ENCODE measurements around the gene GNAI3.
A peak's percentile ranks its signal among the peaks of the same experiment; 100 is the strongest.

Gene GNAI3

GRCh38 chr1:109546311-109547109, 1.9 kb upstream of the GNAI3 start:
- TF ChIP-seq, protein P1, sequence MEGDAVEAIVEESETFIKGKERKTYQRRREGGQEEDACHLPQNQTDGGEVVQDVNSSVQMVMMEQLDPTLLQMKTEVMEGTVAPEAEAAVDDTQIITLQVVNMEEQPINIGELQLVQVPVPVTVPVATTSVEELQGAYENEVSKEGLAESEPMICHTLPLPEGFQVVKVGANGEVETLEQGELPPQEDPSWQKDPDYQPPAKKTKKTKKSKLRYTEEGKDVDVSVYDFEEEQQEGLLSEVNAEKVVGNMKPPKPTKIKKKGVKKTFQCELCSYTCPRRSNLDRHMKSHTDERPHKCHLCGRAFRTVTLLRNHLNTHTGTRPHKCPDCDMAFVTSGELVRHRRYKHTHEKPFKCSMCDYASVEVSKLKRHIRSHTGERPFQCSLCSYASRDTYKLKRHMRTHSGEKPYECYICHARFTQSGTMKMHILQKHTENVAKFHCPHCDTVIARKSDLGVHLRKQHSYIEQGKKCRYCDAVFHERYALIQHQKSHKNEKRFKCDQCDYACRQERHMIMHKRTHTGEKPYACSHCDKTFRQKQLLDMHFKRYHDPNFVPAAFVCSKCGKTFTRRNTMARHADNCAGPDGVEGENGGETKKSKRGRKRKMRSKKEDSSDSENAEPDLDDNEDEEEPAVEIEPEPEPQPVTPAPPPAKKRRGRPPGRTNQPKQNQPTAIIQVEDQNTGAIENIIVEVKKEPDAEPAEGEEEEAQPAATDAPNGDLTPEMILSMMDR (conservative IDR thresholded peaks at IDR 0.05; ENCODE audit: low read depth, low read length) = peak; percentile 89
- peak; percentile 93 for DNase-seq (ENCODE audit: low read depth)
- H3K4me3 ChIP-seq (ENCODE audit: low read depth, low read length) = peak overlapping the region; percentile 20

- H3K4me3 ChIP-seq (ENCODE audit: low read depth, low read length) = peak overlapping the region; percentile 91
- DNase-seq (ENCODE audit: low read depth) = peak; percentile 37
- TF ChIP-seq, protein P1 (conservative IDR thresholded peaks at IDR 0.05; ENCODE audit: low read depth, low read length) = no peak
Measured at GRCh38 chr1:109547463-109548320, 723 bp upstream of the GNAI3 start.

- no peak for DNase-seq (ENCODE audit: low read depth)
- no peak overlapping the region for H3K4me3 ChIP-seq (ENCODE audit: low read depth, low read length)
- TF ChIP-seq, protein P1 (conservative IDR thresholded peaks at IDR 0.05; ENCODE audit: low read depth, low read length) = no peak
Measured at GRCh38 chr1:109556563-109556962, 8.1 kb downstream of the GNAI3 start.

DNA sequence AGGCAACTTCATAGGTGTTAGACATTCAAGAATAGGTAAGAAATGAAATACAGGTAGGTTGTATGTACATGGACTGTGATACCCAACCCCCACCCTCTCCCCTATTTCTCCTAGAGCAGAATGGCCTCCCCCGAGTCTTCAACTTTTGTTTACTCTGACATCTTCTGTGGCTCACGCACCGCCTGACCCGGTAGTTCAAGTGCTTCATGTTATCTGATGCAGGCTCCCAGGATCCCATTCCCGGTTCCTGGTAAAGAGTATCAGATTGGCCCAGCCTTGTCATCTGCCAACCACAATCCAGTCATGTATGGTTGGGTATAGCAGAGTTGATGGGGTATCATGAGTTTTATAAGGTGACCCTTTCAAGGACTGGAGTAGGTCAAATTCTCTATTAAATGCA, 9.1 kb downstream of the GNAI3 start:
- DNase-seq (ENCODE audit: low read depth) = no peak
- no peak overlapping the region for H3K4me3 ChIP-seq (ENCODE audit: low read depth, low read length)
- TF ChIP-seq, protein P1 (conservative IDR thresholded peaks at IDR 0.05; ENCODE audit: low read depth, low read length) = no peak

- TF ChIP-seq, protein P1 (conservative IDR thresholded peaks at IDR 0.05; ENCODE audit: low read depth, low read length) = no peak
- H3K4me3 ChIP-seq (ENCODE audit: low read depth, low read length) = no peak overlapping the region
- DNase-seq (ENCODE audit: low read depth) = no peak
Measured at GRCh38 chr1:109559995-109560394, 11.6 kb downstream of the GNAI3 start.

GRCh38 chr1:109564194-109564878, 15.9 kb downstream of the GNAI3 start:
- TF ChIP-seq, protein P1 (conservative IDR thresholded peaks at IDR 0.05; ENCODE audit: low read depth, low read length) = no peak
- DNase-seq (ENCODE audit: low read depth) = no peak
- H3K4me3 ChIP-seq (ENCODE audit: low read depth, low read length) = no peak overlapping the region
